HG02610 (cell line): ENCODE data around the gene MUC5B.

Source experiments
- ATAC-seq: cut with Tn5 transposase; IDR thresholded peaks from one replicate; pipeline ENCODE4 v1.9.1; 2021; ENCODE audit warnings: mild to moderate bottlenecking, moderate library complexity; ENCODE audit not compliant: unreplicated experiment

MUC5B gene

GRCh38 chr11:1230456-1231395 lies 7.9 kb downstream of the MUC5B start:
- ATAC-seq, result no peak

- ATAC-seq, result no peak
Measured at GRCh38 chr11:1231396-1232020, 8.6 kb downstream of the MUC5B start.

GRCh38 chr11:1232021-1232882 lies 9.4 kb downstream of the MUC5B start:
- ATAC-seq, result no peak

GRCh38 chr11:1232883-1233321 lies 10.0 kb downstream of the MUC5B start:
- ATAC-seq, result no peak

GRCh38 chr11:1233351-1234053 lies 10.6 kb downstream of the MUC5B start:
- ATAC-seq, result no peak

GRCh38 chr11:1234054-1234720 lies 11.3 kb downstream of the MUC5B start:
- no peak for ATAC-seq

- no peak for ATAC-seq
Measured at GRCh38 chr11:1234771-1235305, 12.0 kb downstream of the MUC5B start.

- ATAC-seq, result no peak
Measured at GRCh38 chr11:1235306-1235900, 12.5 kb downstream of the MUC5B start.

- ATAC-seq, result no peak
Measured at GRCh38 chr11:1235901-1236315, 13.0 kb downstream of the MUC5B start.

GRCh38 chr11:1236316-1237127 lies 13.7 kb downstream of the MUC5B start:
- no peak for ATAC-seq

GRCh38 chr11:1237128-1237580 lies 14.3 kb downstream of the MUC5B start:
- no peak for ATAC-seq

GRCh38 chr11:1237851-1238250 lies 15.0 kb downstream of the MUC5B start:
- no peak for ATAC-seq

GRCh38 chr11:1238767-1239595 lies 16.1 kb downstream of the MUC5B start:
- ATAC-seq, result no peak

GRCh38 chr11:1239596-1240205 lies 16.8 kb downstream of the MUC5B start:
- ATAC-seq, result no peak

- ATAC-seq, result no peak
Measured at GRCh38 chr11:1240771-1241170, 17.9 kb downstream of the MUC5B start.

GRCh38 chr11:1241706-1242105 lies 18.8 kb downstream of the MUC5B start:
- ATAC-seq, result no peak

GRCh38 chr11:1242289-1242688 lies 19.4 kb downstream of the MUC5B start:
- ATAC-seq, result no peak
